ENCODE results near the gene C14orf93. TPM values are rescaled to one million over a fixed set of nuclear protein-coding genes. Genes with fewer than 3 reads are reported as not detected.
A peak's percentile ranks its signal among the peaks of the same experiment; 100 is the strongest.

The C14orf93 gene
- total and polyA plus RNA-seq, 9 of the 15 experiments (the other 6 are each of a cell fraction or from before 2014, with no cell fraction given): 2.2 to 22.4 (median 16.1) TPM

DNA sequence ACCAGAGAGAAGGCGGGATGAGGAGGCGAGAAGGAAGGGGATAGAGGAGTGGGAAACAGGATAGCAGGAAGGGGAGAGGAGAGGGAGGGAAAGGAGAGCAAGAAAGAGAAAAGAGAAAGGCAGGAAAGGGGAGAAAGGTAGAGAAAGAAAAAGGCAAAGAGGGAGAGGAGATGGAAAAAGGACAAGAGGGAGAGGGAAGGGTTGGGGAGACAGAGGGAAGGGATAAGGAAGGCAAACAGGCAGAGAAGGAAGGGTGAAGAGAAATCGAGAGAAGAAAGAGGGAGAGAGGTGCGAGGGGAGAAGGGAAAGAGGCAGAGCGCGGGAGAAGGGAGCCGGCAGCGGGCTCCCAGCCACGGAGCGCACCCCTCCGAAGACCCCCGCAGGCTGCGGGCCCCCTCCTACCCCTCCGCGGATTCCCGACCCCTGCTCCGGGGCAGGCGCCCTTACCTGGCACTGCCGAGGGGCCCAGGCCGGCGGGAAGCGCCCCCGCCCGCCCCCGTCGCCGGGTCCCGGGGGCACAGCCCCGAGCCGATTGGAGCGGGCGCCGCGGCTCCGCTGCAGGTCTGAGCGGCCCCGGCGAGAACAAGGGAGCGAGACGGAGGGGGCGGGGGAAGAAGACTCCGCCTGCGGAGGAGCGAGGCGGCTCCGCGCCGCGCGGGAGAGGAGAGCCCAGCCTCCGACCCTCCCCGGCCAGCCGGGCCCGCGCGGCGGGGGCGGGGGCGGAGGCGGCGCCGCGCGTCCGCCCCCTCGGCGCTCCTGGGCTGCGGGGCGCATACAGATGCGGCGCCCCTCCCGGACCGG lies 47.2 kb upstream of the C14orf93 start, which contains the start of gene CDH24 (continued):
- TF ChIP-seq, protein P1, sequence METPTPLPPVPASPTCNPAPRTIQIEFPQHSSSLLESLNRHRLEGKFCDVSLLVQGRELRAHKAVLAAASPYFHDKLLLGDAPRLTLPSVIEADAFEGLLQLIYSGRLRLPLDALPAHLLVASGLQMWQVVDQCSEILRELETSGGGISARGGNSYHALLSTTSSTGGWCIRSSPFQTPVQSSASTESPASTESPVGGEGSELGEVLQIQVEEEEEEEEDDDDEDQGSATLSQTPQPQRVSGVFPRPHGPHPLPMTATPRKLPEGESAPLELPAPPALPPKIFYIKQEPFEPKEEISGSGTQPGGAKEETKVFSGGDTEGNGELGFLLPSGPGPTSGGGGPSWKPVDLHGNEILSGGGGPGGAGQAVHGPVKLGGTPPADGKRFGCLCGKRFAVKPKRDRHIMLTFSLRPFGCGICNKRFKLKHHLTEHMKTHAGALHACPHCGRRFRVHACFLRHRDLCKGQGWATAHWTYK (CRISPR knock-in tag; IDR thresholded peaks at IDR 0.05): no peak
- no peak for TF ChIP-seq NELFE (IDR thresholded peaks at IDR 0.05; ENCODE audit: insufficient read depth, insufficient read length)
- TF ChIP-seq HOXB6 (CRISPR knock-in tag; IDR thresholded peaks at IDR 0.05; ENCODE audit: borderline replicate concordance): no peak
- no peak for TF ChIP-seq C11orf30 (IDR thresholded peaks at IDR 0.05; ENCODE audit: low read depth)
- TF ChIP-seq, protein P2, sequence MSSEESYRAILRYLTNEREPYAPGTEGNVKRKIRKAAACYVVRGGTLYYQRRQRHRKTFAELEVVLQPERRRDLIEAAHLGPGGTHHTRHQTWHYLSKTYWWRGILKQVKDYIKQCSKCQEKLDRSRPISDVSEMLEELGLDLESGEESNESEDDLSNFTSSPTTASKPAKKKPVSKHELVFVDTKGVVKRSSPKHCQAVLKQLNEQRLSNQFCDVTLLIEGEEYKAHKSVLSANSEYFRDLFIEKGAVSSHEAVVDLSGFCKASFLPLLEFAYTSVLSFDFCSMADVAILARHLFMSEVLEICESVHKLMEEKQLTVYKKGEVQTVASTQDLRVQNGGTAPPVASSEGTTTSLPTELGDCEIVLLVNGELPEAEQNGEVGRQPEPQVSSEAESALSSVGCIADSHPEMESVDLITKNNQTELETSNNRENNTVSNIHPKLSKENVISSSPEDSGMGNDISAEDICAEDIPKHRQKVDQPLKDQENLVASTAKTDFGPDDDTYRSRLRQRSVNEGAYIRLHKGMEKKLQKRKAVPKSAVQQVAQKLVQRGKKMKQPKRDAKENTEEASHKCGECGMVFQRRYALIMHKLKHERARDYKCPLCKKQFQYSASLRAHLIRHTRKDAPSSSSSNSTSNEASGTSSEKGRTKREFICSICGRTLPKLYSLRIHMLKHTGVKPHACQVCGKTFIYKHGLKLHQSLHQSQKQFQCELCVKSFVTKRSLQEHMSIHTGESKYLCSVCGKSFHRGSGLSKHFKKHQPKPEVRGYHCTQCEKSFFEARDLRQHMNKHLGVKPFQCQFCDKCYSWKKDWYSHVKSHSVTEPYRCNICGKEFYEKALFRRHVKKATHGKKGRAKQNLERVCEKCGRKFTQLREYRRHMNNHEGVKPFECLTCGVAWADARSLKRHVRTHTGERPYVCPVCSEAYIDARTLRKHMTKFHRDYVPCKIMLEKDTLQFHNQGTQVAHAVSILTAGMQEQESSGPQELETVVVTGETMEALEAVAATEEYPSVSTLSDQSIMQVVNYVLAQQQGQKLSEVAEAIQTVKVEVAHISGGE (CRISPR knock-in tag; IDR thresholded peaks at IDR 0.05): no peak
- no peak for TF ChIP-seq BRCA1 (IDR thresholded peaks at IDR 0.05)
- TF ChIP-seq BRCA1 (CRISPR knock-in tag; IDR thresholded peaks at IDR 0.05): no peak
- peak; percentile 23 for TF ChIP-seq PCBP2 (IDR thresholded peaks at IDR 0.05; ENCODE audit: low read depth, low read length, poor library complexity, severe bottlenecking)
- TF ChIP-seq HDAC8 (tag; IDR thresholded peaks at IDR 0.05): no peak
- TF ChIP-seq, protein P3, sequence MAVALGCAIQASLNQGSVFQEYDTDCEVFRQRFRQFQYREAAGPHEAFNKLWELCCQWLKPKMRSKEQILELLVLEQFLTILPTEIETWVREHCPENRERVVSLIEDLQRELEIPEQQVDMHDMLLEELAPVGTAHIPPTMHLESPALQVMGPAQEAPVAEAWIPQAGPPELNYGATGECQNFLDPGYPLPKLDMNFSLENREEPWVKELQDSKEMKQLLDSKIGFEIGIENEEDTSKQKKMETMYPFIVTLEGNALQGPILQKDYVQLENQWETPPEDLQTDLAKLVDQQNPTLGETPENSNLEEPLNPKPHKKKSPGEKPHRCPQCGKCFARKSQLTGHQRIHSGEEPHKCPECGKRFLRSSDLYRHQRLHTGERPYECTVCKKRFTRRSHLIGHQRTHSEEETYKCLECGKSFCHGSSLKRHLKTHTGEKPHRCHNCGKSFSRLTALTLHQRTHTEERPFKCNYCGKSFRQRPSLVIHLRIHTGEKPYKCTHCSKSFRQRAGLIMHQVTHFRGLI (CRISPR knock-in tag; IDR thresholded peaks at IDR 0.05): no peak
- no peak for TF ChIP-seq SP2 (IDR thresholded peaks at IDR 0.05; ENCODE audit: extremely low read depth, low read depth, low read length, poor library complexity, severe bottlenecking)
- peak; percentile 30; the same call in 1 of the 2 replicates for TF ChIP-seq SMARCE1 (IDR thresholded peaks at IDR 0.05)
- TF ChIP-seq, protein P4, sequence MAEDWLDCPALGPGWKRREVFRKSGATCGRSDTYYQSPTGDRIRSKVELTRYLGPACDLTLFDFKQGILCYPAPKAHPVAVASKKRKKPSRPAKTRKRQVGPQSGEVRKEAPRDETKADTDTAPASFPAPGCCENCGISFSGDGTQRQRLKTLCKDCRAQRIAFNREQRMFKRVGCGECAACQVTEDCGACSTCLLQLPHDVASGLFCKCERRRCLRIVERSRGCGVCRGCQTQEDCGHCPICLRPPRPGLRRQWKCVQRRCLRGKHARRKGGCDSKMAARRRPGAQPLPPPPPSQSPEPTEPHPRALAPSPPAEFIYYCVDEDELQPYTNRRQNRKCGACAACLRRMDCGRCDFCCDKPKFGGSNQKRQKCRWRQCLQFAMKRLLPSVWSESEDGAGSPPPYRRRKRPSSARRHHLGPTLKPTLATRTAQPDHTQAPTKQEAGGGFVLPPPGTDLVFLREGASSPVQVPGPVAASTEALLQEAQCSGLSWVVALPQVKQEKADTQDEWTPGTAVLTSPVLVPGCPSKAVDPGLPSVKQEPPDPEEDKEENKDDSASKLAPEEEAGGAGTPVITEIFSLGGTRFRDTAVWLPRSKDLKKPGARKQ (CRISPR knock-in tag; IDR thresholded peaks at IDR 0.05): no peak
- TF ChIP-seq, protein P5, sequence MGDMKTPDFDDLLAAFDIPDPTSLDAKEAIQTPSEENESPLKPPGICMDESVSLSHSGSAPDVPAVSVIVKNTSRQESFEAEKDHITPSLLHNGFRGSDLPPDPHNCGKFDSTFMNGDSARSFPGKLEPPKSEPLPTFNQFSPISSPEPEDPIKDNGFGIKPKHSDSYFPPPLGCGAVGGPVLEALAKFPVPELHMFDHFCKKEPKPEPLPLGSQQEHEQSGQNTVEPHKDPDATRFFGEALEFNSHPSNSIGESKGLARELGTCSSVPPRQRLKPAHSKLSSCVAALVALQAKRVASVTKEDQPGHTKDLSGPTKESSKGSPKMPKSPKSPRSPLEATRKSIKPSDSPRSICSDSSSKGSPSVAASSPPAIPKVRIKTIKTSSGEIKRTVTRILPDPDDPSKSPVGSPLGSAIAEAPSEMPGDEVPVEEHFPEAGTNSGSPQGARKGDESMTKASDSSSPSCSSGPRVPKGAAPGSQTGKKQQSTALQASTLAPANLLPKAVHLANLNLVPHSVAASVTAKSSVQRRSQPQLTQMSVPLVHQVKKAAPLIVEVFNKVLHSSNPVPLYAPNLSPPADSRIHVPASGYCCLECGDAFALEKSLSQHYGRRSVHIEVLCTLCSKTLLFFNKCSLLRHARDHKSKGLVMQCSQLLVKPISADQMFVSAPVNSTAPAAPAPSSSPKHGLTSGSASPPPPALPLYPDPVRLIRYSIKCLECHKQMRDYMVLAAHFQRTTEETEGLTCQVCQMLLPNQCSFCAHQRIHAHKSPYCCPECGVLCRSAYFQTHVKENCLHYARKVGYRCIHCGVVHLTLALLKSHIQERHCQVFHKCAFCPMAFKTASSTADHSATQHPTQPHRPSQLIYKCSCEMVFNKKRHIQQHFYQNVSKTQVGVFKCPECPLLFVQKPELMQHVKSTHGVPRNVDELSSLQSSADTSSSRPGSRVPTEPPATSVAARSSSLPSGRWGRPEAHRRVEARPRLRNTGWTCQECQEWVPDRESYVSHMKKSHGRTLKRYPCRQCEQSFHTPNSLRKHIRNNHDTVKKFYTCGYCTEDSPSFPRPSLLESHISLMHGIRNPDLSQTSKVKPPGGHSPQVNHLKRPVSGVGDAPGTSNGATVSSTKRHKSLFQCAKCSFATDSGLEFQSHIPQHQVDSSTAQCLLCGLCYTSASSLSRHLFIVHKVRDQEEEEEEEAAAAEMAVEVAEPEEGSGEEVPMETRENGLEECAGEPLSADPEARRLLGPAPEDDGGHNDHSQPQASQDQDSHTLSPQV (IDR thresholded peaks at IDR 0.05): no peak
